Activated B cell treated with CpG ODN at 0.5 μM for 24 hours (primary cell): ENCODE data around the gene PDE9A. TPM values are rescaled to one million over a fixed set of nuclear protein-coding genes. Genes with fewer than 3 reads are reported as not detected.

Experiments used
- ATAC-seq: fragments of 200-7000 bp; cut with Tn5 transposase; one replicate; pipeline ENCODE4 v1.10.0; 2021; ENCODE audit warnings: low read depth, mild to moderate bottlenecking, moderate library complexity
- CTCF ChIA-PET: fragments of 350-600 bp; sonication (Branson Sonifier 250); formaldehyde crosslinking; loops from one replicate; lab custom pipeline; 2021; ENCODE audit warnings: antibody characterized with exemption; lab: Charles Lee
- POLR2A ChIA-PET: fragments of 350-600 bp; sonication (Branson Sonifier 250); formaldehyde crosslinking; loops from one replicate; lab custom pipeline; 2021; ENCODE audit warnings: antibody characterized with exemption; lab: Charles Lee
- DNase-seq: peaks from one replicate; pipeline ENCODE4 v3.0.0; 2022
- H3K27ac Mint-ChIP-seq: one replicate; pipeline ENCODE4 v1.8.0; 2020; ENCODE audit warnings: mixed read lengths
- H3K27me3 Mint-ChIP-seq: one replicate; pipeline ENCODE4 v1.8.0; 2021; ENCODE audit warnings: mixed read lengths
- H3K36me3 Mint-ChIP-seq: one replicate; pipeline ENCODE4 v1.8.0; 2021; ENCODE audit warnings: low read depth, mixed read lengths
- H3K4me1 Mint-ChIP-seq: one replicate; pipeline ENCODE4 v1.8.0; 2021; ENCODE audit warnings: mixed read lengths
- H3K4me3 Mint-ChIP-seq: one replicate; pipeline ENCODE4 v1.8.0; 2020; ENCODE audit warnings: mild to moderate bottlenecking, mixed read lengths
- H3K9me3 Mint-ChIP-seq: one replicate; pipeline ENCODE4 v1.8.0; 2020; ENCODE audit warnings: mixed read lengths
- intact Hi-C: fragments of 100-400 bp; cut with micrococcal nuclease; formaldehyde crosslinking; loops from one replicate; pipeline ENCODE4 v1.15.1; 2024
- total RNA-seq: library from RNA; stranded (reverse); gene quantifications from 2 replicates; pipeline ENCODE4 v1.2.3, GENCODE V29; 2022
- TF ChIP-seq, protein P1 (sequence below): fragments of 200-600 bp; IDR thresholded peaks from one replicate; pipeline ENCODE4 v1.8.0; 2022; ENCODE audit warnings: antibody characterized with exemption, mild to moderate bottlenecking

PDE9A gene
- total RNA-seq, 1 donor from 2014 or later, result 0.58 TPM

DNA sequence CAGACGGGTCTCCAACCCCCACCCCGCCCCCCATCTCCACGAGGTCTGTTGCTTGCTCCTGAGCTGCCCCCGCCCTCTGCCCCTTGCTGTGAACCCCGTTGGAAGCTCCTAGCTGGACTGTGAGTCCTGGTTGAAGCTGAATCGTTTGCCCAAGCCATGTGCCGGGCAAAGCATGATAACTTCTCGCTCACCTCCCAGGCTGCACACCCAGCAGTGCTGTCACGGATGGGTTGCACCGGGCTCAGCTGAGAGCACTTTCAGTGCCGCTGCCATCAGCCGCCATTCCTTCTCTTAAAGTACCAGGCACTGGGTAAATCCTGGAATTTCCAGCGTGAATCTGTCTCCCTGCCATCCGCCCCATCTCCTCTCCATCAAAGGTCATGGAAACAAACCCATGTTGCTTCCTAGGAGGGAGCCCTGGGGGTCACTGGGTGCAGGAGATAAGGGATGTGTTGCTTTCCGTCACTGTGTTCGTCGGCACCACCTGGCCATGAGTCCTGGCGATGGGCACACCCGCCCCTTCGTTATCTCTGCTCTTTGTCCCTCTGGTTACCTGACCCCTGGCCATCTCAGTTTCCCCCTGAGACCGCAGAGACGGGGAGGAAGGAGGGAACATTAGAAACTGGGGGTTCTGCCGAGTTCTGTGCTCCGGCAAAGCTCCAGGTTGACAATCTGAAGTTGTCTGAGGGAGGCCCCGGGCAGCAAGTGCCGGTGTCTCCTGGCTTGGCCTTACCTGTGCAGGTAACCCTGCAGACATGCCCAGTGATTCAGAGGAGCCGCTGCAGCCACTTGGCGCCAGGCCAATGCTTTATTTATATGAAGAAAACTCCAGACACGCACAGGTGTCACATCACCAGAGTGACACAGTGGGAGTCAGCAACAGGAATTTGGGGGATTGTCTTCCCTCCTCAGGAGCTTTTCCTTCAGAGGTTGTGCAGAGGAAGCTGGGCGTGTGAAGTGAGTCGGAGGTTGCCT is 2.7 kb downstream of the PDE9A start:
- Mint-ChIP-seq H3K4me3 (no peak overlapping the region), H3K27me3 (peaks cover 51% of the 10 kb centered on the region), H3K4me1 (peaks cover 45% of the 10 kb centered on the region), H3K27ac (no peak overlapping the region), H3K9me3 (no peaks in the 10 kb centered on the region), H3K36me3 (no peaks in the 10 kb centered on the region)
- TF ChIP-seq, protein P1, sequence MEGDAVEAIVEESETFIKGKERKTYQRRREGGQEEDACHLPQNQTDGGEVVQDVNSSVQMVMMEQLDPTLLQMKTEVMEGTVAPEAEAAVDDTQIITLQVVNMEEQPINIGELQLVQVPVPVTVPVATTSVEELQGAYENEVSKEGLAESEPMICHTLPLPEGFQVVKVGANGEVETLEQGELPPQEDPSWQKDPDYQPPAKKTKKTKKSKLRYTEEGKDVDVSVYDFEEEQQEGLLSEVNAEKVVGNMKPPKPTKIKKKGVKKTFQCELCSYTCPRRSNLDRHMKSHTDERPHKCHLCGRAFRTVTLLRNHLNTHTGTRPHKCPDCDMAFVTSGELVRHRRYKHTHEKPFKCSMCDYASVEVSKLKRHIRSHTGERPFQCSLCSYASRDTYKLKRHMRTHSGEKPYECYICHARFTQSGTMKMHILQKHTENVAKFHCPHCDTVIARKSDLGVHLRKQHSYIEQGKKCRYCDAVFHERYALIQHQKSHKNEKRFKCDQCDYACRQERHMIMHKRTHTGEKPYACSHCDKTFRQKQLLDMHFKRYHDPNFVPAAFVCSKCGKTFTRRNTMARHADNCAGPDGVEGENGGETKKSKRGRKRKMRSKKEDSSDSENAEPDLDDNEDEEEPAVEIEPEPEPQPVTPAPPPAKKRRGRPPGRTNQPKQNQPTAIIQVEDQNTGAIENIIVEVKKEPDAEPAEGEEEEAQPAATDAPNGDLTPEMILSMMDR, result no peak
- intact Hi-C loops, result loop anchor here (10.0 kb wide), 1 partner anchor 159 kb away; no protein-coding TSS in a partner anchor
- CTCF ChIA-PET, result no interaction called here
- POLR2A ChIA-PET, result interaction anchor here (1.0 kb wide), 1 partner anchor 128 kb away, joined by 4 read pairs; no protein-coding TSS in a partner anchor
- DNase-seq, result no peak
- ATAC-seq, result no peak

GRCh38 chr21:42656872-42657271 is 3.5 kb downstream of the PDE9A start:
- no peak for ATAC-seq

DNA sequence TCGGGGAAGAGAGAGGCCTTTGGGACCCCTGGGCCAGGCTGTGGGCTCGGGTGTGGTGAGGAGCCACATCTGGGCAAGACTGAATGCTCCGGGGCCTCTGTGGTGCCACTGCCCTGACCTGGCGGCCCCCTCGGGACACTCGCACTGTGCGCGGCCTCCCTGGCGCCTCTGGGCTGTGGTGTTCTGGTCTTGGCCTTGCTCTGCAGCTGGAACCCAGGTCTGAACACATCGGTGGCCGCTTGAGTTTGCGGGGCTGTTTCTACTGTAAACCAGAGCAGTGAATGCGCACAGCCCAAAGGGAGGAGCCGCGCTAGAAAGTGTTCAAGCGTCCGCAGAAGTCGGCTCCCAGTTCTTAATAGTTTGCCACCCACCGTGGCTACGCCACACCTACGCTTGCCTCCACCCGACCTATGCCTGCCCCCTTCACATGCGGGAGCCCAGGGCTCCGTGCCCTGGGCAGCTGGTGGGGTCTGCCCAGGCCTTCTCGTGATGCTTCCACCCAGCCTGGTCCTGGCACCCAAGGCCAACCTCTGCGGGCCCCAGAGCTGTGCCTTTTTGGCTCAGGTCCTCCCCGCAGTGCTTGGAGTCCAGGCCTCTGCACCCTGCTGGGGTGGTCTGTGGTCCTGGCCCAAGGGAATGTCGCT is 4.4 kb downstream of the PDE9A start:
- H3K36me3 Mint-ChIP-seq, result no peaks in the 10 kb centered on the region
- TF ChIP-seq, protein P1, result no peak
- DNase-seq, result no peak
- H3K27me3 Mint-ChIP-seq, result peaks cover 38% of the 10 kb centered on the region
- H3K4me1 Mint-ChIP-seq, result peaks cover 49% of the 10 kb centered on the region
- no peak overlapping the region for H3K4me3 Mint-ChIP-seq
- no peaks in the 10 kb centered on the region for H3K9me3 Mint-ChIP-seq
- CTCF ChIA-PET, result no interaction called here
- POLR2A ChIA-PET, result no interaction called here
- H3K27ac Mint-ChIP-seq, result no peak overlapping the region
- ATAC-seq, result no peak
- intact Hi-C loops, result loop anchor here (10.0 kb wide), 1 partner anchor 157 kb away; no protein-coding TSS in a partner anchor

More at GRCh38 chr21:42656872-42657271, 3.5 kb downstream of the PDE9A start:
- TF ChIP-seq, protein P1, result no peak
- DNase-seq, result no peak
- Mint-ChIP-seq H3K27me3 (peaks cover 46% of the 10 kb centered on the region), H3K4me3 (no peak overlapping the region), H3K27ac (no peak overlapping the region), H3K4me1 (peaks cover 51% of the 10 kb centered on the region), H3K36me3 (no peaks in the 10 kb centered on the region), H3K9me3 (no peaks in the 10 kb centered on the region)
- POLR2A ChIA-PET, result no interaction called here
- intact Hi-C loops, result loop anchor here (10.0 kb wide), 1 partner anchor 158 kb away; no protein-coding TSS in a partner anchor
- CTCF ChIA-PET, result no interaction called here

GRCh38 chr21:42658320-42659105 is 5.1 kb downstream of the PDE9A start:
- ChIA-PET CTCF (no interaction called here), POLR2A (interaction anchor here (0.6 kb wide), 1 partner anchor 140 kb away, joined by 3 read pairs; no protein-coding TSS in a partner anchor)
- Mint-ChIP-seq H3K27me3 (peaks cover 34% of the 10 kb centered on the region), H3K4me1 (peaks cover 45% of the 10 kb centered on the region), H3K4me3 (peak overlapping the region; percentile 39), H3K27ac (no peak overlapping the region), H3K36me3 (no peaks in the 10 kb centered on the region), H3K9me3 (no peaks in the 10 kb centered on the region)
- DNase-seq, result no peak
- ATAC-seq, result no peak
- intact Hi-C loops, result loop anchor here (10.0 kb wide), 1 partner anchor 156 kb away; no protein-coding TSS in a partner anchor
- TF ChIP-seq, protein P1, result no peak
